ENCODE data around the gene CTDP1.
"Not testable (repeated sequence)": the region's sequence is repeated elsewhere in the genome, so short reads cannot be mapped to it uniquely, and the experiment has no call there.

Gene CTDP1

GRCh38 chr18:79747156-79747845 is 67.7 kb downstream of the CTDP1 start:
- DNase-seq: no peak

- no peak for DNase-seq
These were observed 68.9 kb downstream of the CTDP1 start for GRCh38 chr18:79748321-79749180.

GRCh38 chr18:79749251-79750191 is 69.9 kb downstream of the CTDP1 start:
- DNase-seq: no peak

- no peak for DNase-seq
These were observed 71.5 kb downstream of the CTDP1 start for GRCh38 chr18:79750980-79751571.

- DNase-seq: not testable (repeated sequence)
These were observed 72.4 kb downstream of the CTDP1 start for GRCh38 chr18:79751918-79752578.

GRCh38 chr18:79752946-79753345 is 73.3 kb downstream of the CTDP1 start:
- not testable (repeated sequence) for DNase-seq

GRCh38 chr18:79753391-79753851 is 73.8 kb downstream of the CTDP1 start:
- no peak for DNase-seq

- no peak for DNase-seq
These were observed 74.6 kb downstream of the CTDP1 start for GRCh38 chr18:79754022-79754761.

- no peak for DNase-seq
These were observed 75.3 kb downstream of the CTDP1 start for GRCh38 chr18:79754831-79755351.

GRCh38 chr18:79755496-79756142 is 76.0 kb downstream of the CTDP1 start:
- no peak for DNase-seq

GRCh38 chr18:79756143-79756500 is 76.5 kb downstream of the CTDP1 start:
- DNase-seq: no peak

- DNase-seq: no peak
These were observed 77.2 kb downstream of the CTDP1 start for GRCh38 chr18:79756826-79757225.

- no peak for DNase-seq
These were observed 80.7 kb downstream of the CTDP1 start for GRCh38 chr18:79760348-79760747.

GRCh38 chr18:79760881-79761280 is 81.3 kb downstream of the CTDP1 start:
- no peak for DNase-seq

- DNase-seq: no peak
These were observed 83.8 kb downstream of the CTDP1 start for GRCh38 chr18:79763407-79763806.

- no peak for DNase-seq
These were observed 84.5 kb downstream of the CTDP1 start for GRCh38 chr18:79764131-79764530.

- DNase-seq: no peak
These were observed 86.1 kb downstream of the CTDP1 start for GRCh38 chr18:79765491-79766245.

GRCh38 chr18:79766308-79766707 is 86.7 kb downstream of the CTDP1 start:
- DNase-seq: no peak

GRCh38 chr18:79768745-79769144 is 89.1 kb downstream of the CTDP1 start:
- DNase-seq: no peak

All from T-helper 2 cell (primary cell).